Heart left ventricle (tissue), 13 donors: Measurements from ENCODE around the gene HS3ST5.

Experiments
- POLR2A ChIP-seq, 2 donors: fragments of 450-650 bp; IDR thresholded peaks; one replicate each; pipeline ENCODE4 v1.6.1; 2017; ENCODE audit warnings: antibody characterized with exemption in 2 of 2, mild to moderate bottlenecking in 2 of 2, moderate library complexity in 2 of 2
- TF ChIP-seq, protein P1 (sequence below), 12 donors: fragments of 200-600 bp; sonication (generic) in 4 of 12; IDR thresholded peaks; one replicate each; pipeline versions ENCODE4 v1.5.0 to v1.8.0; 2018 to 2022; ENCODE audit warnings: antibody characterized with exemption in 12 of 12, mild to moderate bottlenecking in 5 of 12
- donor health status: ischemic (EF 13 %, LVEDD 7.1; RV severe dilation, severe dysfunction).
- donor health status: DM: no; HTN: yes; CAD: no.
- donor health status: DM: no; HTN: no; CAD: no.
- donor health status: ischemic (EF 25% LVEDD 6.9; RV normal size, moderate dysfunction).
- donor health status: ischemic (EF 25% LVEDD 5.7; RV mildly dilated, moderate dysfunction).
- donor health status: ischemic (EF 35%, LVEDD 5.7; RV mildly dilated, moderate dysfunction).
- donor health status: nonischemic (EF 11% LVEDD 7.7; RV severe dilation, severe dysfunction).
- donor health status: DM: yes; HTN: yes; CAD: no.
- donor health status: PGD.
- donor health status: ischemic (EF 29% LVEDD 5.4; RV normal size, mild dysfunction).
- donor health status: nonischemic (EF 23%, LVEDD 6.1; RV moderate dilation, normal function).

DNA sequence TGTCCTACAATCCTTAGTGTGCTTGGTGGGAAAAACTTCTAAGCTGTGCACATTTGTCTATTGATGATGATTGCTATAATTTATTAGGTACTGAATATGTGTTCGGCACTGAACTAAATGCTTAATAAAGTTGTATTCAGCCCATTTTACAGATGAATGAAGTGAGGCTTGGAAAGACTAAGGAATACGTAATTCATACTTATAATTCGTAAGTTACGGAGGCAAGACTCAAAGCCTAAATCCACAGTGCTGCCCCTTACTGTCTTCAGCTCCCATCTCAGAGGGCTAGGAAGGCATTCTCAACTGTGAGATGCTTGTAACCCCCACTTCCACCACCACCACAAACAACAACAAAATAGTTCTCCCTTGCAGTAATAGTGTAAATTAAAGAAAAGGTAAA, 171.3 kb downstream of the HS3ST5 start:
- TF ChIP-seq, protein P1, sequence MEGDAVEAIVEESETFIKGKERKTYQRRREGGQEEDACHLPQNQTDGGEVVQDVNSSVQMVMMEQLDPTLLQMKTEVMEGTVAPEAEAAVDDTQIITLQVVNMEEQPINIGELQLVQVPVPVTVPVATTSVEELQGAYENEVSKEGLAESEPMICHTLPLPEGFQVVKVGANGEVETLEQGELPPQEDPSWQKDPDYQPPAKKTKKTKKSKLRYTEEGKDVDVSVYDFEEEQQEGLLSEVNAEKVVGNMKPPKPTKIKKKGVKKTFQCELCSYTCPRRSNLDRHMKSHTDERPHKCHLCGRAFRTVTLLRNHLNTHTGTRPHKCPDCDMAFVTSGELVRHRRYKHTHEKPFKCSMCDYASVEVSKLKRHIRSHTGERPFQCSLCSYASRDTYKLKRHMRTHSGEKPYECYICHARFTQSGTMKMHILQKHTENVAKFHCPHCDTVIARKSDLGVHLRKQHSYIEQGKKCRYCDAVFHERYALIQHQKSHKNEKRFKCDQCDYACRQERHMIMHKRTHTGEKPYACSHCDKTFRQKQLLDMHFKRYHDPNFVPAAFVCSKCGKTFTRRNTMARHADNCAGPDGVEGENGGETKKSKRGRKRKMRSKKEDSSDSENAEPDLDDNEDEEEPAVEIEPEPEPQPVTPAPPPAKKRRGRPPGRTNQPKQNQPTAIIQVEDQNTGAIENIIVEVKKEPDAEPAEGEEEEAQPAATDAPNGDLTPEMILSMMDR (IDR thresholded peaks at IDR 0.05) = no peak
- TF ChIP-seq POLR2A (IDR thresholded peaks at IDR 0.05) = no peak
